WTC11 (cell line): ENCODE results near the gene ACYP1. TPM values are rescaled to one million over a fixed set of nuclear protein-coding genes. Genes with fewer than 3 reads are reported as not detected.

ENCODE experiments used
- ATAC-seq: fragments of 200-7000 bp; cut with Tn5 transposase; 2 replicates; pipeline ENCODE4 v1.10.0; 2021; ENCODE audit warnings: mild to moderate bottlenecking, moderate library complexity
- CTCF ChIA-PET: fragments of 300-600 bp; sonication (Branson Sonifier 250); formaldehyde crosslinking; loops from one replicate; lab custom pipeline; 2021; ENCODE audit warnings: antibody characterized with exemption; lab: Charles Lee
- POLR2A ChIA-PET: fragments of 350-600 bp; sonication (Branson Sonifier 250); formaldehyde crosslinking; loops from one replicate; lab custom pipeline; 2021; ENCODE audit warnings: antibody characterized with exemption; lab: Charles Lee
- DNase-seq: peaks from one replicate; pipeline ENCODE4 v3.0.0; 2021; ENCODE audit warnings: low spot score
- H3K27ac Mint-ChIP-seq: 2 replicates; pipeline ENCODE4 v1.8.0; 2021; ENCODE audit warnings: mixed read lengths
- H3K27me3 Mint-ChIP-seq: 2 replicates; pipeline ENCODE4 v1.8.0; 2021; ENCODE audit warnings: low read depth, mild to moderate bottlenecking, moderate library complexity, mixed read lengths
- H3K36me3 Mint-ChIP-seq: 2 replicates; pipeline ENCODE4 v1.8.0; 2021; ENCODE audit warnings: mixed read lengths
- H3K4me1 Mint-ChIP-seq: 2 replicates; pipeline ENCODE4 v1.8.0; 2022; ENCODE audit warnings: mixed read lengths
- H3K4me3 Mint-ChIP-seq: 2 replicates; pipeline ENCODE4 v1.8.0; 2021; ENCODE audit warnings: mild to moderate bottlenecking, moderate library complexity, mixed read lengths
- H3K9me3 Mint-ChIP-seq: 2 replicates; pipeline ENCODE4 v1.8.0; 2021; ENCODE audit warnings: mixed read lengths
- AFF4 ChIP-seq: sonication (generic); formaldehyde crosslinking; IDR thresholded peaks from 2 replicates; pipeline ENCODE4 v1.8.1; 2023; ENCODE audit warnings: mild to moderate bottlenecking, missing genetic modification reagents, borderline replicate concordance
- ERG ChIP-seq: fragments of 250-450 bp; sonication (Bioruptor Pico); IDR thresholded peaks from 2 replicates; pipeline ENCODE4 v1.8.0; 2021; ENCODE audit warnings: mild to moderate bottlenecking
- ETV6 ChIP-seq: sonication (generic); formaldehyde crosslinking; IDR thresholded peaks from 2 replicates; pipeline ENCODE4 v1.8.1; 2022; ENCODE audit warnings: mild to moderate bottlenecking, missing genetic modification reagents
- FOXP4 ChIP-seq: sonication (generic); formaldehyde crosslinking; IDR thresholded peaks from 2 replicates; pipeline ENCODE4 v1.8.0; 2022; ENCODE audit warnings: mild to moderate bottlenecking, missing genetic modification reagents
- GTF2I ChIP-seq: fragments of 250-450 bp; sonication (Bioruptor Pico); conservative IDR thresholded peaks from 2 replicates; pipeline ENCODE4 v1.4.0; 2021; ENCODE audit warnings: mild to moderate bottlenecking
- HMGA2 ChIP-seq: fragments of 250-450 bp; sonication (Bioruptor Pico); IDR thresholded peaks from 2 replicates; pipeline ENCODE4 v1.4.0; 2021; ENCODE audit warnings: mild to moderate bottlenecking, moderate library complexity
- JUN ChIP-seq: sonication (generic); formaldehyde crosslinking; IDR thresholded peaks from 2 replicates; pipeline ENCODE4 v1.8.0; 2023; ENCODE audit warnings: mild to moderate bottlenecking, missing genetic modification reagents
- KAT7 ChIP-seq: sonication (generic); formaldehyde crosslinking; IDR thresholded peaks from 2 replicates; pipeline ENCODE4 v1.8.1; 2023; ENCODE audit warnings: missing genetic modification reagents, mild to moderate bottlenecking, borderline replicate concordance
- MAX ChIP-seq: sonication (generic); formaldehyde crosslinking; IDR thresholded peaks from 2 replicates; pipeline ENCODE4 v1.8.0; 2022; ENCODE audit warnings: mild to moderate bottlenecking, missing genetic modification reagents
- MLX ChIP-seq: sonication (generic); formaldehyde crosslinking; IDR thresholded peaks from 2 replicates; pipeline ENCODE4 v1.8.1; 2023; ENCODE audit warnings: mild to moderate bottlenecking, missing genetic modification reagents, moderate library complexity
- MXD4 ChIP-seq: fragments of 250-450 bp; sonication (Bioruptor Pico); IDR thresholded peaks from 2 replicates; pipeline ENCODE4 v1.8.0; 2021; ENCODE audit warnings: mild to moderate bottlenecking, moderate library complexity, borderline replicate concordance
- PRDM15 ChIP-seq: sonication (generic); formaldehyde crosslinking; IDR thresholded peaks from 2 replicates; pipeline ENCODE4 v1.8.0; 2022; ENCODE audit warnings: missing genetic modification reagents
- PRRX2 ChIP-seq: fragments of 250-450 bp; sonication (Bioruptor Pico); IDR thresholded peaks from 2 replicates; pipeline ENCODE4 v1.8.0; 2021; ENCODE audit warnings: mild to moderate bottlenecking
- SMAD4 ChIP-seq: sonication (generic); formaldehyde crosslinking; IDR thresholded peaks from 2 replicates; pipeline ENCODE4 v1.8.0; 2022; ENCODE audit warnings: mild to moderate bottlenecking, missing genetic modification reagents
- USF1 ChIP-seq: sonication (generic); formaldehyde crosslinking; IDR thresholded peaks from 2 replicates; pipeline ENCODE4 v1.8.0; 2022; ENCODE audit warnings: mild to moderate bottlenecking, missing genetic modification reagents
- ZBTB21 ChIP-seq: sonication (generic); formaldehyde crosslinking; IDR thresholded peaks from 2 replicates; pipeline ENCODE4 v1.8.1; 2023; ENCODE audit warnings: mild to moderate bottlenecking, missing genetic modification reagents, borderline replicate concordance
- ZNF121 ChIP-seq: sonication (generic); formaldehyde crosslinking; IDR thresholded peaks from 2 replicates; pipeline ENCODE4 v1.8.0; 2023; ENCODE audit warnings: missing genetic modification reagents
- ZNF232 ChIP-seq: sonication (generic); formaldehyde crosslinking; IDR thresholded peaks from 2 replicates; pipeline ENCODE4 v1.8.0; 2022; ENCODE audit warnings: mild to moderate bottlenecking, missing genetic modification reagents
- ZSCAN18 ChIP-seq: fragments of 250-450 bp; sonication (Bioruptor Pico); IDR thresholded peaks from 2 replicates; pipeline ENCODE4 v2.1.2; 2022; ENCODE audit warnings: mild to moderate bottlenecking, moderate library complexity
- total RNA-seq: library from RNA; stranded (reverse); gene quantifications from 3 replicates; pipeline ENCODE4 v1.2.3, GENCODE V29; 2021

ACYP1 gene
- total RNA-seq, 1 experiment from 2014 or later: 26.6 TPM

GRCh38 chr14:75101491-75101890 is 37.7 kb upstream of the ACYP1 start:
- no peak overlapping the region for H3K4me3 Mint-ChIP-seq
- no peak for TF ChIP-seq MLX (CRISPR knock-in tag)
- TF ChIP-seq, all 79 proteins: peak for 0
- Mint-ChIP-seq H3K9me3 (no peaks in the 10 kb centered on the region), H3K36me3 (peaks cover 53% of the 10 kb centered on the region), H3K4me1 (no peaks in the 10 kb centered on the region), H3K27ac (no peak overlapping the region), H3K27me3 (no peaks in the 10 kb centered on the region)
- DNase-seq (no peak), ATAC-seq (no peak)
- CTCF ChIA-PET: interaction anchor here (2.1 kb wide), 1 partner anchor 157 kb away, joined by 4 read pairs; no protein-coding TSS in a partner anchor
- POLR2A ChIA-PET: no interaction called here

- ChIA-PET POLR2A (no interaction called here), CTCF (no interaction called here)
- no peak for TF ChIP-seq HMGA2 (CRISPR knock-in tag)
- TF ChIP-seq ZBTB21 (CRISPR knock-in tag): no peak
- no peak for TF ChIP-seq MXD4 (CRISPR knock-in tag)
- TF ChIP-seq ZNF121 (CRISPR knock-in tag): no peak
- TF ChIP-seq ERG (CRISPR knock-in tag): no peak
- no peak overlapping the region for H3K4me3 Mint-ChIP-seq
- DNase-seq (no peak), ATAC-seq (no peak)
- no peaks in the 10 kb centered on the region for H3K9me3 Mint-ChIP-seq
- H3K4me1 Mint-ChIP-seq: no peaks in the 10 kb centered on the region
- H3K36me3 Mint-ChIP-seq: peaks cover 62% of the 10 kb centered on the region
- H3K27me3 Mint-ChIP-seq: no peaks in the 10 kb centered on the region
- H3K27ac Mint-ChIP-seq: no peak overlapping the region
Measured at GRCh38 chr14:75098682-75099081, 34.9 kb upstream of the ACYP1 start.

- Mint-ChIP-seq H3K4me3 (no peak overlapping the region), H3K4me1 (no peaks in the 10 kb centered on the region), H3K36me3 (peaks cover 61% of the 10 kb centered on the region), H3K9me3 (no peaks in the 10 kb centered on the region), H3K27me3 (no peaks in the 10 kb centered on the region), H3K27ac (no peak overlapping the region)
- DNase-seq: no peak
- ATAC-seq: no peak
- POLR2A ChIA-PET: no interaction called here
- CTCF ChIA-PET: no interaction called here
- no peak for TF ChIP-seq JUN (CRISPR knock-in tag)
- no peak for TF ChIP-seq ZSCAN18 (CRISPR knock-in tag)
- no peak for TF ChIP-seq PRRX2
- no peak for TF ChIP-seq USF1
- TF ChIP-seq PRDM15 (CRISPR knock-in tag): no peak
- no peak for TF ChIP-seq GTF2I (CRISPR knock-in tag)
- TF ChIP-seq FOXP4 (CRISPR knock-in tag): no peak
- no peak for TF ChIP-seq SMAD4
- TF ChIP-seq AFF4 (CRISPR knock-in tag): no peak
- no peak for TF ChIP-seq ETV6 (CRISPR knock-in tag)
- TF ChIP-seq MAX (CRISPR knock-in tag): no peak
- no peak for TF ChIP-seq ZNF232 (CRISPR knock-in tag)
- no peak for TF ChIP-seq KAT7
Measured at GRCh38 chr14:75098212-75098611, 34.4 kb upstream of the ACYP1 start.
